Endothelial cell of umbilical vein (primary cell): ENCODE measurements around the gene P2RX4. TPM values are rescaled to one million over a fixed set of nuclear protein-coding genes. Genes with fewer than 3 reads are reported as not detected.

ENCODE experiments used
- BruUV-seq: library from RNA; stranded (reverse); fragments of 400-500 nt; replicated peaks from 2 replicates; lab custom pipeline; 2021; lab: Mats Ljungman, UMichigan
- CTCF ChIA-PET: fragments of 300-600, 350-600 bp; sonication (Branson Sonifier 250); formaldehyde crosslinking; loops from one replicate; lab custom pipeline; 2021; ENCODE audit warnings: antibody characterized with exemption, inconsistent platforms; lab: Charles Lee
- POLR2A ChIA-PET: fragments of 300-600, 350-600 bp; sonication (Branson Sonifier 250); formaldehyde crosslinking; loops from one replicate; lab custom pipeline; 2021; ENCODE audit warnings: antibody characterized with exemption, inconsistent platforms; lab: Charles Lee
- DNase-seq: peaks from one replicate; pipeline ENCODE4 v3.0.0-alpha.2; 2011; ENCODE audit warnings: low read depth, low spot score
- FAIRE-seq: peaks from 2 replicates; lab custom pipeline; 2011; peaks lifted over from hg19 to GRCh38; lab: Jason Lieb, UNC
- H2AFZ ChIP-seq: 2 replicates; pipeline ENCODE4 v1.6.0; 2012; ENCODE audit warnings: low read depth, low read length, control low read depth, inconsistent platforms
- H3K27ac ChIP-seq: 2 replicates; pipeline ENCODE4 v1.5.1; 2011; ENCODE audit warnings: low read depth, mild to moderate bottlenecking, control low read depth, low read length, moderate library complexity; ENCODE audit not compliant: insufficient read depth
- H3K27me3 ChIP-seq, 2 experiments: 2 replicates each; pipeline versions ENCODE4 v1.6.0 to v1.6.1; 2011; ENCODE audit warnings: low read length in 2 of 2, mixed read lengths in 1 of 2; ENCODE audit not compliant: control insufficient read depth in 2 of 2, insufficient read depth in 2 of 2
- H3K36me3 ChIP-seq, 2 experiments: 2 replicates in 1 of 2; 3 replicates in 1 of 2; pipeline ENCODE4 v1.5.1; 2011; ENCODE audit warnings: low read length in 2 of 2, mild to moderate bottlenecking in 1 of 2, moderate library complexity in 1 of 2; ENCODE audit not compliant: control insufficient read depth in 2 of 2, insufficient read depth in 2 of 2; ENCODE audit errors: extremely low read depth in 1 of 2
- H3K4me1 ChIP-seq: 3 replicates; pipeline ENCODE4 v1.5.1; 2011; ENCODE audit warnings: mild to moderate bottlenecking, low read length; ENCODE audit not compliant: control insufficient read depth, insufficient read depth; ENCODE audit errors: extremely low read depth
- H3K4me2 ChIP-seq: 2 replicates; pipeline ENCODE4 v1.6.1; 2011; ENCODE audit warnings: low read length, control low read depth, mixed read lengths; ENCODE audit not compliant: insufficient read depth
- H3K4me3 ChIP-seq, 3 experiments: fragments of 200-600 bp in 1 of 3; sonication (generic), shearing (Covaris generic) in 1 of 3; replicated peaks in 1 of 3; 2 replicates each; pipeline ENCODE4 v1.5.1; 2011 to 2016; ENCODE audit warnings: control low read depth in 3 of 3, low read length in 3 of 3, mild to moderate bottlenecking in 2 of 3, inconsistent platforms in 1 of 3, low read depth in 1 of 3, moderate library complexity in 1 of 3; ENCODE audit not compliant: insufficient read depth in 1 of 3
- H3K79me2 ChIP-seq: 2 replicates; pipeline ENCODE4 v1.6.0; 2012; ENCODE audit warnings: low read length, inconsistent platforms; ENCODE audit not compliant: control insufficient read depth, insufficient read depth
- H3K9ac ChIP-seq: replicated peaks from 2 replicates; pipeline ENCODE3; 2011; ENCODE audit warnings: low read length, control low read depth; ENCODE audit not compliant: insufficient read depth; ENCODE audit errors: extremely low read depth
- H3K9me1 ChIP-seq: replicated peaks from 3 replicates; pipeline ENCODE4 v1.6.0; 2011; ENCODE audit warnings: mild to moderate bottlenecking, low read length; ENCODE audit not compliant: control insufficient read depth, insufficient read depth; ENCODE audit errors: extremely low read depth
- H3K9me3 ChIP-seq: replicated peaks from 2 replicates; pipeline ENCODE4 v1.5.1; 2012; ENCODE audit warnings: low read length, inconsistent platforms; ENCODE audit not compliant: control insufficient read depth, insufficient read depth
- H4K20me1 ChIP-seq: replicated peaks from 2 replicates; pipeline ENCODE3; 2011; ENCODE audit warnings: mild to moderate bottlenecking, low read length; ENCODE audit not compliant: control insufficient read depth, insufficient read depth; ENCODE audit errors: extremely low read depth
- CTCF ChIP-seq, 2 donors: IDR thresholded peaks; 1 replicate in 1 of 2; 2 replicates in 1 of 2; pipeline ENCODE4 v1.5.1; 2011; ENCODE audit warnings: low read length in 2 of 2, mild to moderate bottlenecking in 2 of 2, moderate library complexity in 2 of 2, control low read depth in 1 of 2, inconsistent platforms in 1 of 2, low read depth in 1 of 2; ENCODE audit not compliant: insufficient read depth in 1 of 2; ENCODE audit errors: extremely low read depth in 1 of 2
- EZH2 ChIP-seq: IDR thresholded peaks from 2 replicates; pipeline ENCODE4 v1.6.1; 2012; ENCODE audit warnings: borderline replicate concordance, low read depth, mild to moderate bottlenecking, moderate library complexity, low read length, inconsistent platforms; ENCODE audit not compliant: severe bottlenecking
- FOS ChIP-seq: IDR thresholded peaks from 2 replicates; pipeline ENCODE4 v1.6.1; 2011; ENCODE audit warnings: mild to moderate bottlenecking, low read length, moderate library complexity, borderline replicate concordance; ENCODE audit not compliant: insufficient read depth
- GATA2 ChIP-seq: IDR thresholded peaks from 2 replicates; pipeline ENCODE4 v1.7.0; 2011; ENCODE audit warnings: low read depth, mild to moderate bottlenecking, moderate library complexity, mixed read lengths, low read length; ENCODE audit not compliant: insufficient read length, insufficient read depth
- JUN ChIP-seq: IDR thresholded peaks from 2 replicates; pipeline ENCODE4 v1.6.1; 2011; ENCODE audit warnings: borderline replicate concordance, low read depth; ENCODE audit not compliant: insufficient read length, insufficient read depth
- MAX ChIP-seq: IDR thresholded peaks from 2 replicates; pipeline ENCODE4 v1.6.1; 2011; ENCODE audit not compliant: insufficient read depth, insufficient read length
- MYC ChIP-seq: IDR thresholded peaks from one replicate; pipeline ENCODE4 v1.6.1; 2011; ENCODE audit warnings: mild to moderate bottlenecking, low read depth, low read length
- POLR2A ChIP-seq: IDR thresholded peaks from 2 replicates; pipeline ENCODE4 v1.6.1; 2012; ENCODE audit warnings: low read depth, mild to moderate bottlenecking, control low read depth, low read length
- POLR2AphosphoS5 ChIP-seq: IDR thresholded peaks from 2 replicates; pipeline ENCODE4 v1.6.1; 2012; ENCODE audit warnings: low read depth, mild to moderate bottlenecking, control low read depth, low read length, moderate library complexity; ENCODE audit not compliant: insufficient read depth
- dilution Hi-C: fragments of 300-500 bp; cut with MboI; formaldehyde crosslinking; loops from one replicate; pipeline ENCODE4 v1.15.0; 2019; ENCODE audit warnings: low sequenced_read_pairs; ENCODE audit not compliant: extremely low pct_ligation_motif_present
- intact Hi-C: fragments of 100-400 bp; cut with micrococcal nuclease; formaldehyde crosslinking; loops from one replicate; pipeline ENCODE4 v1.10.0; 2022
- polyA plus RNA-seq, 4 experiments: library from polyadenylated mRNA; depleted of rRNA in 3 of 4; stranded (reverse) in 3 of 4; unstranded in 1 of 4; fragments of >200 nt; gene quantifications; 2 replicates each; pipeline versions ENCODE4 v1.2.1 to v1.2.3, GENCODE V29; 2011 to 2012; ENCODE audit warnings: missing spikeins in 1 of 4
- total RNA-seq: library from RNA; stranded (reverse); gene quantifications from 2 replicates; pipeline ENCODE4 v1.2.3, GENCODE V29; 2021

The P2RX4 gene
- total and polyA plus RNA-seq, 2 donors (not counting 3 experiments of a cell fraction or from before 2014, with no cell fraction given), result 92.8 to 116 TPM

GRCh38 chr12:121239351-121240061 is 29.6 kb downstream of the P2RX4 start:
- Histone ChIP-seq H3K79me2 (no peaks in the 10 kb centered on the region), H2AFZ (no peak overlapping the region), H3K36me3 (peaks cover 0 to 22% of the 10 kb centered on the region in 2 experiments), H3K4me1 (peaks cover 14% of the 10 kb centered on the region), H3K9me1 (no peaks in the 10 kb centered on the region), H3K27me3 (no peaks in the 10 kb centered on the region), H4K20me1 (no peaks in the 10 kb centered on the region), H3K4me2 (no peak overlapping the region), H3K9me3 (no peaks in the 10 kb centered on the region), H3K27ac (no peak overlapping the region), H3K9ac (no peak overlapping the region), H3K4me3 (no peak overlapping the region)
- no TSS peak for BruUV-seq
- intact Hi-C loops, result no loop called here
- TF ChIP-seq JUN (no peak), POLR2A (no peak), POLR2AphosphoS5 (no peak), MAX (no peak), FOS (no peak), MYC (no peak), GATA2 (no peak), CTCF (IDR thresholded peaks at IDR 0.05; ENCODE audit: extremely low read depth in 1 of 2, insufficient read depth in 1 of 2, low read depth in 1 of 2, low read length in 2 of 2) (no peak), EZH2 (no peak)
- DNase-seq, result no peak
- no peak for FAIRE-seq
- POLR2A ChIA-PET, result interaction anchor here (0.5 kb wide), 1 partner anchor 154 kb away, joined by 3 read pairs; no protein-coding TSS in a partner anchor
- dilution Hi-C loops, result no loop called here
- CTCF ChIA-PET, result interaction anchor here (0.9 to 1.9 kb wide), 7 partner anchors 9 to 234 kb away, joined by 3 to 7 read pairs (median 5); no protein-coding TSS in a partner anchor
